Brain microvascular endothelial cell (primary cell): ENCODE data around the gene PIR.

Experiments used
- DNase-seq: peaks from one replicate; pipeline ENCODE4 v3.0.0-alpha.2; 2020
- H3K27ac ChIP-seq: fragments of 250-450 bp; sonication (Bioruptor Pico); 2 replicates; pipeline ENCODE4 v1.5.1; 2020; ENCODE audit warnings: mild to moderate bottlenecking, moderate library complexity
- H3K27me3 ChIP-seq: fragments of 250-450 bp; sonication (Bioruptor Pico); replicated peaks from 2 replicates; pipeline ENCODE4 v1.5.1; 2020; ENCODE audit warnings: mild to moderate bottlenecking
- H3K36me3 ChIP-seq: fragments of 250-450 bp; sonication (Bioruptor Pico); replicated peaks from 2 replicates; pipeline ENCODE4 v1.5.1; 2020; ENCODE audit warnings: mild to moderate bottlenecking
- H3K4me3 ChIP-seq: 2 replicates; pipeline ENCODE4 v1.5.1; 2011; ENCODE audit warnings: low read depth, mild to moderate bottlenecking, control low read depth, low read length, moderate library complexity
- CTCF ChIP-seq: IDR thresholded peaks from 2 replicates; pipeline ENCODE4 v1.5.1; 2011; ENCODE audit warnings: low read depth, mild to moderate bottlenecking, moderate library complexity, low read length, control low read depth, inconsistent platforms; ENCODE audit errors: missing control alignments
- in situ Hi-C: cut with HindIII; loops from 2 replicates; pipeline ENCODE4 v1.10.0; 2017; ENCODE audit warnings: low sequenced_read_pairs, low pct_ligation_motif_present

The PIR gene

GRCh38 chrX:15404401-15405096, 88.6 kb downstream of the PIR start:
- no peak for TF ChIP-seq CTCF
- H3K27ac ChIP-seq = no peak overlapping the region
- in situ Hi-C loops = no loop called here
- H3K4me3 ChIP-seq = no peak overlapping the region
- no peak for DNase-seq
- no peaks in the 10 kb centered on the region for H3K36me3 ChIP-seq
- no peaks in the 10 kb centered on the region for H3K27me3 ChIP-seq

DNA sequence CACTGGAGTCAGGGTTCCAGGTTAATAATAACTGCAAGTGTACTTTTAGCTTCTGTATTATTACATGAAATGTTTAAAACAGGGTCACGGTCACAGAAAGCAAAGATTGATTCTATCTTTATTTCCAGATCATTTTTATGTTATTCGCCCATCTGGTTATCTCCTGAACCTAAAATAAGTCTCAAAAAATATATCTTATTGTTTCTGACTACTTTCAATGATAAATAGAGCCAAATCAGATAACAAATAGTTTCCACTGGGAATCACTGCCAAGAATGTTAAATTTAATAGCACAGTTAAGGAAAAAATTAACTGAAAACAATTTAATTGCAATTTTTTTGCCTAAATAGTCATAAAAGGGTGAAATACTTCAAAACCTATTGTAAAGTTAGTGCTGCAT, 91.8 kb downstream of the PIR start:
- no peak overlapping the region for H3K4me3 ChIP-seq
- no peaks in the 10 kb centered on the region for H3K36me3 ChIP-seq
- in situ Hi-C loops = no loop called here
- no peak for DNase-seq
- no peaks in the 10 kb centered on the region for H3K27me3 ChIP-seq
- no peak overlapping the region for H3K27ac ChIP-seq
- no peak for TF ChIP-seq CTCF

GRCh38 chrX:15399962-15400391, 93.2 kb downstream of the PIR start:
- no peak overlapping the region for H3K27ac ChIP-seq
- no peak for DNase-seq
- H3K36me3 ChIP-seq = no peaks in the 10 kb centered on the region
- no peaks in the 10 kb centered on the region for H3K27me3 ChIP-seq
- in situ Hi-C loops = no loop called here
- TF ChIP-seq CTCF = no peak
- H3K4me3 ChIP-seq = no peak overlapping the region

DNA sequence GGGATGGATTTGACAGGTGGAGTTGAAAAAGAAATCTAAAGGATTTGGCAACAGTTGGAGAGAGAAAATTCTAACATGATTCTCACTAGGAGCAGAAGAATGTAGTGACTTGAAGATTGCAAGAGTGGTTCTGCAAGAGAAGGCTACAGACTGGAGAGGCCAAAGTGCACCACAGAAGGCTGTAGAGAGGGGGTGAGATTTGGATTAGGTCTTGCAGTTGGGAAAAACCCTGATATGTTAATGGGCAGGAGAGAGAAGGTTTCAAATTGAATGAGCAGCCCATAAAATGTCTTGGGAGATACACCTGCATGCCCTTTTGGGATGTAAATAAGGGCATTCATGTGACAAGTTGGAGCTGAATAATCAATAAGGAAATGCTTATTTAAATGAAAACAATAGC, 94.3 kb downstream of the PIR start:
- no peak for TF ChIP-seq CTCF
- in situ Hi-C loops = no loop called here

DNA sequence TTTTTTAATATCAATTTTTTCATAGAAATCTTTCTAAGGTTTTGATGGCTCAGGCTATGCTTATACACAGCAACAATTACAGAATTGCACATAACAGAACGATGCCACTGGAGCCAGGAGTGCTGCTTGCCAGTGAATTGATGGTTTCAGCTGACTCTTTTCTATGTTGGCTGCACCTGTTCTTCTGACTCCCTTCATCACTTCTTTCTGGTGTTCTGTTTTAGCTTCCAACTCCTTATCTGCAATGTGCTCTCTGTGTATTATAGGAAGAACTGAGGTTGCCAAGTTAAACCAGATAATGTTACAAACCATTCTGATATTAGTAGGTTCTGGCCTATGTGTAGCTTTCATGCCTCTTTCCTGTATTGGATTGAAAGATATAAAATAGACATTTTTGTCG, 97.3 kb downstream of the PIR start:
- DNase-seq = no peak
- Histone ChIP-seq H3K4me3 (no peak overlapping the region), H3K36me3 (no peaks in the 10 kb centered on the region), H3K27ac (no peak overlapping the region), H3K27me3 (no peaks in the 10 kb centered on the region)
- in situ Hi-C loops = no loop called here
- TF ChIP-seq CTCF = no peak

More for the DNA sequence above, 94.3 kb downstream of the PIR start:
- no peak for DNase-seq
- H3K4me3 ChIP-seq = no peak overlapping the region
- H3K27me3 ChIP-seq = no peaks in the 10 kb centered on the region
- H3K36me3 ChIP-seq = no peaks in the 10 kb centered on the region
- H3K27ac ChIP-seq = no peak overlapping the region

DNA sequence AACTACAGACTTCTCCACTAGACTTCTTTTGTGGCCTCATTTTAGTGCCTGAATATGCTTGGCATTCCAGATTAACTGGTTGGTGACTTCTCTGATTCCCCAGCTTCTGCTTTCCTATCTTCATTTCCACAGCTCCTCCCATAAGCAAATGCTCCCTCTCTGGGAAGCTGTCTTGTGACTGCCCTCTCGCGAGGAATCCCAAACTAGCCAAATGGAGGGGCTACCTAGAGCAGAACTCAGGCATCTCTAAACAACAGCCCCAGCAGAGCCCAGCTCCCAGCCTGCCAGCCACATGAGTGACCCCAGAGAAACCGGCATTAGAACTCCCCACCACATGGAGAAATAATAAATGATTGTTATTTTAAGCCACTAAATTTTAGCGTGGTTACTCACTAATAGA, 101.3 kb downstream of the PIR start:
- Histone ChIP-seq H3K27ac (no peak overlapping the region), H3K4me3 (no peak overlapping the region), H3K36me3 (no peaks in the 10 kb centered on the region), H3K27me3 (no peaks in the 10 kb centered on the region)
- TF ChIP-seq CTCF = no peak
- in situ Hi-C loops = no loop called here
- DNase-seq = no peak
